ENCODE measurements around the gene KIRREL3.

KIRREL3 gene

DNA sequence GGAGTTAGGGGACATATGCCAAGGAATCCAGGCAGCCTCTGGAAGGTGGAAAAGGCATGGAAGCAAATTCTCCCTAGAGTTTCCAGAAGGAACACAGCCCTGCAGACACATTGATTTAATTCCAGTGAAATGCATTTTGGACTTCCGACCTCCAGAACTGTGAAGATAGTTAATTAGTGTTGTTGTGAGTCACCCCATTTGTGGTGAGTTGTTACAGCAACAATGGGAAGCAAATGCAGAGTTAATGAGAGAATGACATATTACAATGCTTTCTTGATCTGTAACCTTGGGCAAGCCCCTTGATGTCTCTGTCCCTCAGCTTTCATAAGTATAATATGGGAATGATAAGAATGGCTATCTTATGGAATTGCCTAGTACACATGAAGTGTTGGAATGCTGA lies 178.7 kb downstream of the KIRREL3 start:
- DNase-seq: no peak

DNA sequence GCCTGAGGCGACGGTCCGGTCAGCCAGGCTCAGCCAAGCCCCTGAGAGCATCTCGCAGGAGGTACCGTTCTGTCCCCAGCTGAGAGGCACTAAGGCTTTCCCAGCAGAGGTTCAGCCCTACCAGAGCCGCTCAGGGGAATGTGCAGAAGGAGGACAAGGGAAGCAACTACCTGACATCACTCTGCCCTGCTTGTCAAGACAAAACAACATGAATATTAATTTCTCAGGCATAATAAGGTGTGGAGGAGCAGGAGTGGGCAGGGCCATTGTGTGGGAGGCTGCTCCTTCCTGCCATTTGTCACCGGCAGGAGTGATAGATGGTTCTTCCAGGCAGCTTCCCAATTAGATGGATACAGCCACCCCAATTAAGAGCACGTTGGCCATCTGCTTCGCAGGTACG lies 181.4 kb downstream of the KIRREL3 start:
- no peak for DNase-seq

DNA sequence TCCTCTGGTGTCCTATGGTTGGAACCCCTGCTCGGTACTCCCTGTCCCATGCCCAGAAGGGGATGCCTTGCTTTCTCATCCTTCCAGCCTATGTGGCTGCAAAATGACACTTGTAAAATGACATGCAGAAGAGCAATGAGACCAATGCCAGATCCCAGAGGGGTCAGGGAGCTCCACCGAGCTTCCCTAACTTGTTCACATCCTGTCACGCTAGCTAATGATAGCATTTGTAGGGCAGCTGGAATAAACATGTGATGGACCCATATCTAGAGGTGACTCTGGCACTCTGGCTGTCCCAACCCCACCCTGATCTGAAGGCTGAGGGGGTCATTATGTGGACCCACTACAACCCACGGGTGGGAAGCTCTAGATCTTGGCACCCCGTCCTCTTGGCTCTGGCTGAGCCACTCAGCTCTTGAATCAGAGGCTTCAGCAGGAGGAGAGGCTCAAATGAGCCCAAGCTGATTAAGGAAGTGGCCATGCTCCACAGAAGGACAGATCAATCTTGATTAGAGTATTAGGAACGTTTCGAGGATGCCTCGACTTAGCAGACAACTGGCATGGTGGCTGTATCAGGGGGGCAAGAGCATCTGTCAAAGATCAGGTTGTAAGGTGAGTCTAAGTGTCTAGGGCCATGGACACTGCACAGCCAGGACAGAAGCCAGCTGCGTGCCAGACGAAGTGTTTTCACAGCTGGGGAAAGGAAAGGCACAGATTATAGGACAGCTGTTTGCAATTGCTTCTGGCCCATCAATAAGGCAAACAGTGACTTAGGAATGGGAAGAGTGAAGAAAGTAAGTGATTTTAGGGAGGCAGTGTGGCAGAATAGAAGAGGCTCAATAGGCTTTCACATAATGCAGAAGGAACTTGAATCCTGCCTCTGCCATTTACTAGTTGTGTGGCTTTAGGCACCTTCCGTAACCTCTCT lies 182.8 kb downstream of the KIRREL3 start:
- DNase-seq: no peak

- no peak for DNase-seq
Observed at GRCh38 chr11:126817096-126817495, 183.5 kb downstream of the KIRREL3 start.

GRCh38 chr11:126816645-126817044 lies 183.9 kb downstream of the KIRREL3 start:
- no peak for DNase-seq

DNA sequence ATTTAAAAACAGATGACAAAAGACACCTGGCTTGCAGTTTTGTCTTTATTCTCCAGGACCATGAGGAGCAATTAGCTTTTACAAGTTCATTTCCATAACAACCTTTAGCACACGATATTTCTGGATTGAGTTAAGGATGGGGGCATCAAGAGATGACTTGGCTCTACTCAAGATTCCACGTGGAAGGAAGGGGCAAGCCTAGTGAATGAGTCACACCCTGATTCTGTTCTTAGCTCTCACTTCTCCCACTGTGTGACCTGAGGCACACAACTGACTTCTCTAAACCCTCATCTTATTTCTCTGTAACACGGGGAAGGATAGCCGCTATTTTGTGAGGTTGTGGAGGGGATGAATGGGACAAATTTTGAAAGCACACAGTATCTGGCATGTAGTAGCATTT lies 185.5 kb downstream of the KIRREL3 start:
- no peak for DNase-seq

- DNase-seq: no peak
Observed at GRCh38 chr11:126810776-126811175, 189.8 kb downstream of the KIRREL3 start.

- no peak for DNase-seq
Observed at GRCh38 chr11:126809514-126810289, 190.9 kb downstream of the KIRREL3 start.

- no peak for DNase-seq
Observed at GRCh38 chr11:126808836-126809235, 191.7 kb downstream of the KIRREL3 start.

DNA sequence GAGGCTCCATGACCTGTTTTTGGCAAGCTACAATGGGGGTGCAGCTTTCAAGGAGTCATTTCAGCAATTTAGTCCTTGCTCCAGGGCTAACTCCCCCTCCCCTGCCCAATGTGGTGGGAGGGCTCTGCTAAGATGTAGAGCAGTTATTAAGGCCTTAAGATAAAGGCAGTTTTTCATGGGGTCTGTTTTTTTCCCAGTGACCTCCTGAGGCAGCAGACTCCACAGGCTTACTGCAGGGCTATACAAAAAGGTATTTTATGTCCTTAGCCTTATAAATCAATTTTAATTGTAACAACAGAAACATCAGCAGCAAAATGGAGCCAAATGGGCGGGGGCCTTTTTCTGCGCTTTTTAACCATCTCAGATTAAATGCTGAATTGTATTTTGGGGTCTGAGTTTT lies 192.3 kb downstream of the KIRREL3 start:
- no peak for DNase-seq

- no peak for DNase-seq
Observed at GRCh38 chr11:126805870-126806269, 194.7 kb downstream of the KIRREL3 start.

- no peak for DNase-seq
Observed at GRCh38 chr11:126804363-126804762, 196.2 kb downstream of the KIRREL3 start.

- no peak for DNase-seq
Observed at GRCh38 chr11:126800009-126800408, 200.6 kb downstream of the KIRREL3 start.

DNA sequence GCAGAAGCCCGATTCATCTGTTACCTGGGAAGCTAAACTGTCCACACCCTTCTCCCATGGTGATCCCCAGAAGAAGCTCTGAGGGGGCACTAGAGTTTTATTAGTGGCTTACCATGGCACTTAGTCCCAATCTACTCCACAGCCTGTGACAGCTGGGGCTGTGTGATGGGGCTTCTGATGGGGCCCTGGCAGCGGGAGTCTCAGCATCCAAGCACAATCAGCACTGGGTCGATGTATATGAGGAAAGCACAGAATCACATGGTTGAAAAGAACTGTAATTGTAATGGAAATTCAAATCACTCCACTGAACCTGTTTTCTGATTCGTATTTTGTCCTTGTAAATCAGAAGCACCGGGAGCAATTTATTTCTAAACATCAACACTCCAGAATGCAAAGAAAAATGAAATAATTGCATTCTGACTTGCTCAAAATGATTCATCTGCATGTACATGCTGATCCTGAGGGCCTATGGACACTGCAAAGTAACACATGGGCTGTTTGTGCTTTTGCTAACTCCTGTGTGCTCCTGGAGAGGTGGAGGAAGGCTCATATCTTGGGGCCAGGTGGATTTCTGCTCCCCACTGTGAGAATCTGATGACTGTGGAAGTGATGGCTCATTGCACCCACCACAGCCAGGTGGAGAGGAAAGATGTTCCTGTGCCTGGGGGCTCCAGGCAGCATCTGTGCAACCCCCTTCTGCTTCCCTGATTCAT lies 203.0 kb downstream of the KIRREL3 start:
- no peak for DNase-seq

GRCh38 chr11:126793596-126793995 lies 207.0 kb downstream of the KIRREL3 start:
- DNase-seq: no peak

DNA sequence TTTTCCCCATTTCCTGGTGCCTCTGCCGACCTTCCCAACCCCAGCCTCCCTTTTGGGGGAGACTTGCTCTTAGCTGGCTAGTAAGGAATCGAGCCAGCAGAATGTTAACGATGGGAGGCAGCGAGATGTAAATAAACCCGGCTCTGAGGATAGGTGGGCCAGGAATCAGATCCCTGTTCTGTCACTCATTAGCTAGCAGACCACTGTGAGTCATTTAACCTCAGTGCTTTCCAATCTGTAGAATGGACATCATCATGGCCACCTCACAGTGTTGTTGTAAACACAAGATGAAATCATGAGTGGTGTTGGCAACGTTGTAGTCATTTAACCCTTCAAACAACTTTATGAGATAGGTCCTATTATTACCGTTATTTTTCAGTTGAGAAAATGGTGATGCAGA lies 208.6 kb downstream of the KIRREL3 start:
- DNase-seq: no peak

- no peak for DNase-seq
Observed at GRCh38 chr11:126791446-126791845, 209.1 kb downstream of the KIRREL3 start.

DNA sequence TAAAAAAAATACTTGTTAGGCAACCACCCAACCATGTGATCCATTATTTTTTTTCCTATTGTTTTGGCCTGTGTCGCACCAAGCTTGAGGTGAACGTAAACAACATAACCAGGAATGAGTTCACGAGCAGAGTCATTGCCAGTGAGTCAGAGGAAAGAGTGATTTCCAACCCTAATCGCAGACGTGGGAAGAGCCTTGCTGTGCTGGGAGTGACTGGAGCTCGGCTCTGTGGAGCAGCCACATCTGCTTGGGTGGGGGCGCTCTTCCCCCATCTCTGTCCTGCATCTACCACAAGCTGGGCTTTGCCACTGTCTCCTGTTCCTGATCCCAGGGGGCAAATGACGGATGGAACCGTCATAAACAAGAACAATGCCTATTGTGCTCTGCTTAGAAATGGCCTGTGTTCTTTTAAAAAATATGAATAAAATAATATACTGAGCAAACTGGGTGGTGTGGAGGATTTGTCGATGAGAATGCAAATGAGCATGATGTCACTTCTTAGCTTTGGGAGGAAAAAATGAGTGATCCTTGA lies 210.0 kb downstream of the KIRREL3 start:
- DNase-seq: no peak

DNA sequence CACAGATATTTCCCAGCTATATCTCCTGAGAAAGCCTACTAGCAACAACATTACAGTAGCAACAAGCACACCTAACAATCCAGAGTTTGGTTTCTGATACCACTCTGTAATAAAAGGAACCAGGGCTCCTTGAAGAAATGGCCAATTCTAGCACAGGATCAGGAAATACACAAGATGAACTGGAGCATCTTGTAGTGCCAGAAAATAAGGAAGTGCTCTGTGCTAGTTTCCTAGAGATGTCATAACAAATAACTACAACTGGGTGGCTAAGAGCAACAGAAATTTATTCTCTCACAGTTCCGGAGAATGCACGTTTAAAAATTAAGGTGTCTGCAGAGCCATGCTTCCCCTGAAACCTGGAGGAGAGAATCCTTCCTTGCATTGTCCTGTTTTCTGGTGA lies 217.8 kb downstream of the KIRREL3 start:
- DNase-seq: no peak

DNA sequence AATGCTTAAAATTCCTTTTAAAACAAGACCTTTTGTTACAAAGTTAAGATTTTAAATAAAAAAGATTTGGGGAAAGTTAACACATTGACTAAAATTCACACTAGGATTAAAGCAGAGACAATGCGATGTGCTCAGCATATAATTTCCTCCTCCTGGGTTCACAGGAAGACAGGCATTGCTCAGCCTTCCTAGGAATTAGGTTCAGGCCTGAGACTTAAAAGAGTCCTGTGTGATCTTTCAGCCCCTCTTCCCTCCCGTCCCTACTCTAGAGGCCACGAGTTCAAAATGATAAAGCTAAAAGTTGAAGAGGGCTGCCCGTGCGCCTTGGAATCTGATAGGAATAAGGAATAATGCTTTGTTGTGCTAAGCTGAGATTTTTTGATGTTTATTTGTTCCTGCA lies 218.6 kb downstream of the KIRREL3 start:
- DNase-seq: no peak

GRCh38 chr11:126776119-126776518 lies 224.5 kb downstream of the KIRREL3 start:
- DNase-seq: no peak

DNA sequence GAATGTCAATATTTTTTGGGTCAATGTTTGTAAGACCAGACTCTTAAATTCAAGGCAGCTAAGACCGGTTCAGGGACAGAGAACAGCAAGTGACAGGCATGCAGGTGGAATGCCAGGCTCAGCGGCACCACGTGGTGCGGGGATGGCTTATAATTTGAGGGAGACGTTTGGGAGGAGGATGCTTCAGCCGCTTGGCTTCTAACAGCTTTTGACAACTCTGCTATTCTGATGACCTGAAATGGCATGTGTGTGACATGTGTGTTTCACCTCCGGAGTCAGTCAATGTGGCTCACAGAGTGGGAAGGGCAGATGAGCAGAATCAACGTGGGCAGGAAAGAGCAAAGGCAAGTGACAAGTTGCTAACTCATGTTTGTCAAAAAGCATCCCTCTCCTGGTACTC lies 228.3 kb downstream of the KIRREL3 start:
- no peak for DNase-seq

- no peak for DNase-seq
Observed at GRCh38 chr11:126768702-126769101, 231.9 kb downstream of the KIRREL3 start.
